GM19351 (cell line): ENCODE measurements around the gene ADD1.

Experiments used
- ATAC-seq: cut with Tn5 transposase; IDR thresholded peaks from one replicate; pipeline ENCODE4 v1.9.1; 2021; ENCODE audit warnings: mild to moderate bottlenecking, moderate library complexity; ENCODE audit not compliant: unreplicated experiment

Gene ADD1

GRCh38 chr4:2833671-2834000 is 10.0 kb upstream of the ADD1 start:
- no peak for ATAC-seq

DNA sequence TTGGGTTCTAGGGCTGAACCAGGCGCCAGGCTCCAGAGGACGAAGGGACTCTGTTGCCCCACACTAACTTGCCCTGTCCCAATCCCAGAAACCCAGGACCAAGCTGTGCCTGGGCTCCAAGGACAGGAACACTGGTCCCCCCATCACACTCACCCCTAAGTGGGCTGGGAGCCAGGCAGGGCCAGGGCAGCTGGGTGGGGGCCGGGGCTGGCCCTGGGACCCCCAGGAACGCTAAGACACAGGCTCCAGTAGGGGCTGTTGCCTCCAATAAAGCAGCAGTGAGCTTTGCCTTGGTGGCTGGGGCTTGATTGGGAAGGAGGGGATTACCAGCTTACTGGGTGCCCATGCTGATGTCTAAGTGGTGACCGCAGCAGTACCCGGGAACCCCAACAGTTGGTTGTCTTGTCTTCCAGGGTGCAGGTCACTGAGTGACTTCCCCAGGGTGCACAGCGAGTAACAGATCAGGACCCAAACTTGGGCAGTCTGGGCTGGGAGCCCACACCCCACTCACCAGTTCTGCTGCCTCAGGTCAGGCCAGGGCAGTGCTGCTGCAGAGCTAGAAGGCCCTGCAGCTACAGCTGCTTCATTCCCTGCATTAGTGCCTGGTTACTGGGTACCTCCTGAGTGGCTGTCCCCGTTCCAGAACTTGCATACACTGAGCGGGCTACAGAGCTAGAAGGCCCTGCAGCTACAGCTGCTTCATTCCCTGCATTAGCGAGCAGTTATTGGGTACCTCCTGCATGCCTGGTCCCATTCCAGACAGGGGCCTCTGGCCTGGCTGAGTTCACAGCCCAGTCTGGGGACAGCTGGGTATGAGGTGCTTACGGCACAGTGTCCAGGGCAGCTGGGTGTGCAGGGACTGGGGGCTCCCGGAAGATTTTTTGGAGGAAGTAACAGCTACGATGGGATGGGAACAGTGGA is 9.4 kb upstream of the ADD1 start:
- no peak for ATAC-seq

DNA sequence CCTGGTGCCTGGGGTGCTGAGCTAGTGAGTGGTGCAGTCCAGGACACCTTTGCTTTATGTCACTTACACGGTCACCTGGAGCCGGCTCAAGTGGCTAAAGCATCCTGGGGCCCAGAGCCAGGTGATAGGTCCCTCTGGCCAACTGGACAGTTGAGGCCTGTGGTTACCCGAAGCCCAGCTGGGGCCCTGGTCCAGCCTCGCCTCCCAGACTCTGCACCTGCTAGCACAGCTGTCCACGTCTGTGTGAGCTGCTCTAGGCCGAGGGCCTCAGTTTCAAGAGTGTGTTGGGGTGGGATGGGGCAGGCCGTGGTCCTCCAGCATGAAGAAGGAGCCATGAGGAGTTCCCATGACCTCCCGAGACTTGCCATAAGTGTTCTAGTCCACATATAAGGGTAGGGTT is 7.7 kb upstream of the ADD1 start:
- ATAC-seq: no peak

DNA sequence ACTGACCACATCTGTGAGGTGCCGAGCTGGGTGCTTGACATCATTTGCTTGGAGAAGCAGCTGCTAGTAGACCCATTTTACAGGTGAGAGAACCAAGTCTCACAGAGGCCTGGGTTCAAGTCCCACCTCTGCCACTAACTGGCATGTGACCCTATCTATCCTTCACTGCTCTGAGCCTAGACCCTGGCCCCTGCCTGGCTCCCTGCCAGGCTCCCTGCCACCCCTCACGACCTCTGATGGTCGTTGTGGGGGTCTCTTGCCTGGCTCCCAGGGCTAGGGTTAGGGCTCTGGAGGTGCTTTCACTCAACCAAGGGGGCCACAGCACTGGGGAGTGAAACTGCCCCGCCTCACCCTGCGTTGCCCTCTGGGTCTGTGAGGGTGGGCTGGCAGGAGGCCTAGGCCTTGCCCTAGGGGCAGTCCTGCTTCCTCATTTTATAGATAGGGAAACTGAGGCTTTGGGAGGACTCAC is 7.2 kb upstream of the ADD1 start:
- ATAC-seq: no peak

GRCh38 chr4:2837110-2837903 is 6.3 kb upstream of the ADD1 start:
- ATAC-seq: no peak

DNA sequence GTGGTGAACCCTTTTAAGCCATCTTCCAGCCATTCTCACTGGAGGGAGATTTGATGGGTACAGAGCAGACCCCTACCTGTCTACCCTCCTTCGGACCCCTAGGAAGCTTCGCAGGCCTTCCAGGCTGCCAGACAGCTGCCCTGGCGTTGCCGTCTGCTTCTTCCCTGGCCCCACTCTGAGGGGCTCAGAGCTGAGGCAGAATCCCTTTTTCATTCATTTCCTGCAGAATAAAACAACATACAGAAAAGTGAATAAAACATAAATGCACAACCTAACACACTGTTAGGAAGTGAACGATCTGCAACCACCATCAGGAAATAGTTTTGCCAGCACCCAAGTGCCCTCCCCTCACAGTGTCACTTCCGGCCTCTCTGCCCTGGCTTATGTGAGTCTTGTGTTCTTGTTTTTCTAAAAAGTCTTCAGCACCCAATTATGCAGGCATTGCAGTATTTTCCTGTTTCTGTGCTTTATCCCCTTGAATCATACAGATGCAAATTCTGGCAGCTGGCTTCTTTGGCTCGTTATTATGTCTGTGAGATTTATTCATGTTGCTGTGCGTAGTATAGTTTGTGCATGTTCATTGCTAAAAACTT is 5.6 kb upstream of the ADD1 start:
- no peak for ATAC-seq

GRCh38 chr4:2839060-2839459 is 4.6 kb upstream of the ADD1 start:
- no peak for ATAC-seq

DNA sequence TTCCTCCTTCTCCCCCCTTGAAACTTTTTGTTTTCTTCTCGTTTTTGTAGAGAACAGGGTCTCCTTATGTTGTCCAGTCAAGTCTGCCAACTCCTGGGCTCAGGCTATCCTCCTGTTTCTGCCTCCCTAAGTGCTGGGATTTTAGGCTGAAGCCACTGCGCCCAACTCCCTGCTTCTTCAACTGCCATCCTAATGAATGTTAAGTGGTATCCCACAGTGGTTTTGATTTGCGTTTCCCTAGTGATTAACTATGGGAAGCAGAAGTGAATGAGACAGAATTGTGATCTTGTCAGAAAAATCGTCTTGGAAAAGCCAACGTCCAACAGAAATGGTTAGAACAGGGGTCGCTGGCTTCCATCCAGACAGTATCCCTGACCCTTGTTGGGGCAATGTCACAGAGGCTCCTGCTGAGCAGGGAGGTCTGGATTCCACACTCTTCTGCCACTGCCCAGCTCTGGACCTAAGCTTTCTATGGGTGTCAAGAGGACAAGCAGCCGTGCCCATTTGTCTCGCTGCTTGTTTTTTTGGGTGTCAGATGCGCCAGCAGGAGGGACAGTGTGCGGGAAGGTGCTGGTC is 869 bp upstream of the ADD1 start:
- no peak for ATAC-seq

GRCh38 chr4:2843941-2844584 is 419 bp downstream of the ADD1 start:
- ATAC-seq: peak; percentile 12

DNA sequence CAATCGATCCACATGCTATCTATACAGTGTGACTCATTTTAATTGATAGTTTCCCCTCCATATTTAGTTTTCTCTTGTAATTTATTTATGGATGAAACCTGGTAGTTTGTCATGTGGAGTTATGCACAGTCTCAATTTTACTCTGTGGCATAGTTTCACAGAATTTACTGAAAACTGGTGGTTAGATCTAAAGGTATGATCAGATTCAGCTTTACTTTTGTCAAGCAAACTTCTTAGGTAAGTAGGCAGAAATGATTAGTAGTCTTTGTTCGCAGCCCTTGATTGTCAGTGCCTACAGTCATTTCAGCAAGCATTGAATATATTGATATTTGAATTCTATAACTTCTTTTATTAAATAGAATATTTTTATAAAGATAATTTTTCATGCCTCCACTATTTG is 2.5 kb downstream of the ADD1 start:
- no peak for ATAC-seq

GRCh38 chr4:2847302-2847871 is 3.7 kb downstream of the ADD1 start:
- ATAC-seq: no peak

GRCh38 chr4:2848449-2848848 is 4.8 kb downstream of the ADD1 start:
- no peak for ATAC-seq

DNA sequence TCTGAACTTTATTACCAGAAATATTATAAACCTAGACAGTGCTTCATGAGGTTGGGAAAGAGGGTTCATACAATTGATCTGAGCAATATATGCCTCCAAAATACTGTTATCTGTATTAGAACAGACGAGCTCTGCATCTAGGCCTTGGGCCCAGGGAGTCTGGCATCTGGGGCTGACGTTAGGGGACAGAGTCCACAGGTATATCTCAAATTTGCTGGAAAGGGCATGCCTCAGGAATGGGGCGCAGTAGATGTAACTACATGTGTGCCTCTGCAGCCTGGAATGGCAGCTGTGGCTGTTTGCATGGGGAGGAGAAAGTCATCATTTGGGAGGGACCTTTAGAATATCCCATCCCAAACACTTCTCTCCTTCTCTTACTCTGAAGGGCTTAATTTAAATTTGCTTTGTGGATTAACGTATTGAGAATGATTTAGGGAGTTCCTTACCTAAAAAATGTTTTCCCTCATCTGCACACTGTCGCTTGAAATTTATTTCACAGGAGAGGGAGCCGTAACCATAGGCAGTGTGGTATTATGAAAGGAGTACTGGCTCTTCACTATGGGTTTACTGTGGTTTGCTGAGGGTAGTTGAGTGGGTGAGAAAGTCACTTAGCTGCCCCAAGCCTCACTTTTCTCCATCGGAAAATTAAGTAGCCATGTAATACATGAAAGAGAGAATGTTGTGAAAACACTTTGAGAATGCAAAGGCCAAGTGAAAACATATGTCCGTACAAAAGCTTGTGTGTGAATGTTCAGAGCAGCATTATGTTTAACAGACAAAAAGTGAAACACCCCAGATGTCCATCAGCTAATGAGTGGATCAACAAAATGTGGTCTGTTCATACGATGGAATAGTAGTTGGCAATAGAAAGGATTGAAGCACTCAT is 5.9 kb downstream of the ADD1 start:
- no peak for ATAC-seq

- no peak for ATAC-seq
Observed at GRCh38 chr4:2850966-2851798, 7.5 kb downstream of the ADD1 start.

DNA sequence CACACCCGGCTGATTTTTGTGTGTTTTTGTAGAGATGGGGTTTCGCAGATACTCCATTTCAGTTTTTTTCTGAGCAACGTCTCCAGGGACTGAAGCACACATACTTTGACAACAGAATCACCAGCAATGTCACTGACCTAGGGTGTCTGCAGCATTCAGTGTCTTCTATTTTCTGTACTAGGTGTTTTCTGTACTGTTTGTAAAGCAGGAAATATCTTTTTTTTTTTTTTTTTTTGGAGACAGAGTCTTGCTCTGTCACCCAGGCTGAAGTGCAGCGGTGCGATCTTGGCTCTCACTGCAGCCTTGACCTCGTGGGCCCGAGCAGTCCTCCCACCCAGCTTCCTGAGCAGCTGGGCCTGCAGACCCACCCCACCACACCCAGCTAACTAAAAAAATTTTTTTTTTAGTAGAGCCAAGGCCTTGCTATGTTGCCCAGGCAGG is 8.9 kb downstream of the ADD1 start:
- ATAC-seq: peak; percentile 64

GRCh38 chr4:2855584-2855983 is 11.9 kb downstream of the ADD1 start:
- no peak for ATAC-seq

DNA sequence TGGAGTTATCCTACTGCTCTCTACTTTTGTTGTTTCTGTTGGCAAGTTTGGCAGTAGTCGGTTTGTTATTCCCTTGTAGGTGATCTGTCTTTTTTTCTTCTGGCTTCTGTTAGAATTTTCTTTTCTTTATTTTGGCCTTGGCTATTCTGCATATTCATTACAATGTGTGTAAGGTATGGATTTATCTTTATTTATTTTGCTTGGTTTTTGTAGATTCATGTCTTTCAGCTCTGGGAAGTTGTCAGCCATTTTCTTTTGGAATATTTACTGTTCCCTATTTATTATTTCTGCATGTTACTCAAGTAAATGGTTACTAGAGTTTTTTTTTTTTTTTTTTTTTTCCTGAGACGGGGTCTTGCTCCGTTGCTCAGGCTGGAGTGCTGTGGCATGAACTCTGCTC is 12.6 kb downstream of the ADD1 start:
- ATAC-seq: no peak

- no peak for ATAC-seq
Observed at GRCh38 chr4:2857349-2857927, 13.8 kb downstream of the ADD1 start.
